HUDEP-2 (cell line): ENCODE measurements around the gene EEF1AKMT1.
A peak's percentile ranks its signal among the peaks of the same experiment; 100 is the strongest.
"Not testable (repeated sequence)": the region's sequence is repeated elsewhere in the genome, so short reads cannot be mapped to it uniquely, and the experiment has no call there.

Experiments used
- DNase-seq, 76 experiments: peaks; one replicate each; lab custom pipeline; 2025; ENCODE audit not compliant: unreplicated experiment in 76 of 76; lab: John Stamatoyannopoulos, UW

The EEF1AKMT1 gene

DNA sequence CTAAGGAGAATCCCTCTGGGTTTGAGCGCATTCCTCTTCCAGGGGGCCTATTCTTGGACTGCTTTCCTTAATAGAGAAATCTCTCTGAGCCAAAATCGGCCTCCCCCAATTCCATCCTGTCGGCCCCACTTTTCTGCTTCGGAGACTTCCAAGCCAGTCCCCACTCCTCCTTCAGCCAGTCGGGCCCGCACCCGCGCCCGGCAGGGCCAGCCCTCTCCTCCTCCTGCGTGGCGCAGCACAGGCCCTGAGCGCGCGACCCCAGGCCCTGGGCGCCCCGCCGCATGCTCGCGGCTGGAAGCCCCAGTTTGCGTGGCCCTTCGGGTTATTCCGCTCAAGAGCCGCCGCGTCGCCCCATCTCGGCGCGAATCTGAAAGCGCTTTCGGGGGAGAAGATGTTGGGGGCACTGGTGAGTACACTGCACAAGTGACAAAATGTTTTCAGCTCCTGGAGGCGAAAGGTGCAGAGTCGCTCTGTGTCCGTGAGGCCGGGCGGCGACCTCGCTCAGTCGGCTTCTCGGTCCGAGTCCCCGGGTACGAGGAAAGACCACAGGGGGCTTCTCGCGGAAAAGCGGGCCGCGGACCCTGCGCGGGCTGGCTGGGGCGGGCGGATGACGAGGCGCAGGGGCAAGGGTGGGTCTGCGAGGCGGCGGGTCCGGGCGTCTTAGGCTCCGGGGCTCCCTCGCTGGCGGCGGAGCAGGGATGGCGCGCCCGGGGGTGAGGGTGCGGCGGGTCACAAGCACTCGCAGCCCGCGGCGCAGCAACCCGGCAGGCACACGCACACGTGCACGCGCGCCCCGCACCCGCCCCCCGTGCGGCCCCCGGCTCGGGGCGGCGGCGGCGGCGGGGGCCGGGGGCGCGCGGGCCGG, 70.6 kb downstream of the EEF1AKMT1 start, which contains the start of gene IL17D:
TSS of gene IL17D (plus strand) at position 785 of the 865 bp plus-strand sequence. CDS start 303 bp downstream, outside the sequence.
- DNase-seq, result peak in 4 of 76 experiments; percentile 8 to 30 (median 18)

- DNase-seq, result peak in 1 of 76 experiments; percentile 3
These were observed 71.2 kb downstream of the EEF1AKMT1 start for GRCh38 chr13:20702530-20702914.

GRCh38 chr13:20701461-20701860, 72.3 kb downstream of the EEF1AKMT1 start:
- no peak for DNase-seq

- no peak for DNase-seq
These were observed 73.5 kb downstream of the EEF1AKMT1 start for GRCh38 chr13:20700288-20700687.

DNA sequence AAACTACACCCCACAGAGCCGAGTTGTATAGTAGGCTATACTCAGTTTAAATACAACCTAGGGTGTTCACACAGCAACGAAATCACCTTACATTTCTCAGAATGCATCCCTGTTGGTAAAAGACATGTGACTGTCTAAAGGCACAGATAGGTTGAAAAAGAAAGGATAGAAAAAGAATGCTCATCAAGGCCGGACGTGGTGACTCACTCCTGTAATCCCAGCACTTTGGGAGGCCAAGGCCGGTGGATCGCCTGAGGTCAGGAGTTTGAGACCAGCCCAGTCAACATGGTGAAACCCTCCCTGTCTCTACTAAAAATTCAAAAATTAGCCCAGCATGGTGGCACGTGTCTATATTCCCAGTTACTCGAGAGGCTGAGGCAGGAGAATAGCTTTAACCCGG, 74.0 kb downstream of the EEF1AKMT1 start:
- DNase-seq, result no peak

- DNase-seq, result no peak
These were observed 77.7 kb downstream of the EEF1AKMT1 start for GRCh38 chr13:20696073-20696472.

GRCh38 chr13:20691616-20692015, 82.1 kb downstream of the EEF1AKMT1 start:
- no peak for DNase-seq

DNA sequence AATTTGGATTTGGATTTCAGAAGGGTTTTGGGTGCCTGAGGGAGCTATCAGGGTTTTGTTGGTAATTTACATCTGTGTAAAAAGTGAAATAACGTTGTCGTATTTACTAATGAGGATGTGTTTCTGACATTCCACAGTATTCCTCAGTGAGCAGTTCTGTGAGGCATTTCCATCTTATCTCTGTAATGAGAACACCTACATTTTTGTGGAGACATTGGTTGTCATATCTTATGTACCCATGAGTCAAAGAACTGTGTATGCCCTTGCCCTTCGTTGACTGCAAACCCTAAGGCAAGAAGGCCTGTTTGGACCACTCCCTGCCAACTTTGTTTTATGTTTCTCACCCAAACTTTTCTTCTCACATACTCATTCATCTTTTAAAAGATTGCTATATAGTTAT, 84.5 kb downstream of the EEF1AKMT1 start:
- no peak for DNase-seq

DNA sequence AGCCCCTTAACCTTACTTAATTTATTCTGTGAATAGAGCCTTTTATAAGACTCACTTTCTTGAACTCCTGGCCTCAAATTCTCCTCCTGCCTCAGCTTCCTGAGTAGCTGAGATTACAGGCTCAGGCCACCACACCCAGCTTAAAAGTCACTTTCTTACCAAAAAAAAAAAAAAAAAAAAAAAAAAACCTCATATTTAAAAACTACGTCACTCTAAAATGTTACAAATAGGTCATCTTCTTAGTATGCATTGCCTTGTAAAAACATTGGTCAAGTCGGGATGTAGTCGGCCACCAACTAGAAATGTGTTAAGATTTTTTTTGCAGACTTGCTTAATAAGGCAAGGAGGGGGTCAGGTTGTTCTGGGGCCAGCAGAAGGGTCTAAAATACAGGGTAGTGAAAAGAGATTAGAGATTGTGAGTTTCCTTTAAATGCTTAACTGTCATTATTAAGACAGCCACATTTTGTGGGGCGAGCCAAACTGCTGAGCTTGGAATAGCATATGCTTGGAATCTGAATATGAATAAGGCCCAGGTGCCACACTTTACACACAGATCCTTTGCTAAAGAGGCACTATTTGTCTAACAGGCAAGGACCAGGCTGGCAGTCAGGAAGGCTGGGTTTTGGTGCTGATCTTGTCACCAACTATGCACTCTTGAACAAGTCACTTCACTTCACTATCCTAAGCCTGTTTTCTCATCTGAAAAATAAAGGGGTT, 86.7 kb downstream of the EEF1AKMT1 start:
- DNase-seq, result no peak

GRCh38 chr13:20686167-20686566, 87.6 kb downstream of the EEF1AKMT1 start:
- no peak for DNase-seq

DNA sequence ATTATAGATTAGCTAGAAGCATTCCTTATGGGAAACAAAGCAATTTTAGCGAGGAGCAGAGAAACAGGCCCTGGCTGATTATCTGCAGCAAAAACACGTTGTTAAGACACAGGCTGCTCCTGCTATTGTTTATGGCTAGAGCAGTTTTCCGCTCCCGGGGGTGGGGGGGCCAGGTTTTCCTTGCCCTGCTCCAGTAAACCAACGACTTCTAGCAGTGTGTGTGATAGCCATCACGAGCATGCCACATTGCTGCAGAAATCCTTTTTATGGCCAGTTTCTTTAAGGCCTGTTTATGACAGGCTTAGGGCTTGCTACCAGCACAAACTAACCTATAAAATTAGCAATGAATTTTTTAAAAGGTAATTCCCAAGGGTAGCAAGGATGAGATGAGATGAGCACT, 88.7 kb downstream of the EEF1AKMT1 start:
- no peak for DNase-seq

DNA sequence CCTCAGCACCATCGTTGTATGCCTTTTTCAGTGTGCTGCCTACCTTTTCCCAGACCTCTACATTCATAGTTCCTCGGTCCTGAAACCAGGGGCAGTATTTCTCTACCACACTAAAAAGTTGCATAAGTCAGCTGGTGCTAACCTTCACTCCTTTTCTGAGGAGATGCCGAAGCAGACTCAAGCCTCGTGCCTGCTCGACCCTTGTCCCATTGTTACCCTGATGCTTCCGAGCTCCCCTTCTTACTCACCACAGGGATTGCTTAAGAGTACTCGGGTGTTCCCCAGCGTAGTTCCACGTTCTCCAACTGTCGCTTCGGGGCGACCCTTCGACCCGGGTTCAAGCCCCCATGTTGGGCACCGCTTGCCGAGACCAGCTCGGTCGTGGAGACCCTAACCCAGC, 89.2 kb downstream of the EEF1AKMT1 start:
- no peak for DNase-seq

GRCh38 chr13:20684041-20684440, 89.7 kb downstream of the EEF1AKMT1 start:
- no peak for DNase-seq

GRCh38 chr13:20682061-20682460, 91.7 kb downstream of the EEF1AKMT1 start:
- DNase-seq, result no peak

- not testable (repeated sequence) for DNase-seq
These were observed 92.3 kb downstream of the EEF1AKMT1 start for GRCh38 chr13:20681481-20681880.

DNA sequence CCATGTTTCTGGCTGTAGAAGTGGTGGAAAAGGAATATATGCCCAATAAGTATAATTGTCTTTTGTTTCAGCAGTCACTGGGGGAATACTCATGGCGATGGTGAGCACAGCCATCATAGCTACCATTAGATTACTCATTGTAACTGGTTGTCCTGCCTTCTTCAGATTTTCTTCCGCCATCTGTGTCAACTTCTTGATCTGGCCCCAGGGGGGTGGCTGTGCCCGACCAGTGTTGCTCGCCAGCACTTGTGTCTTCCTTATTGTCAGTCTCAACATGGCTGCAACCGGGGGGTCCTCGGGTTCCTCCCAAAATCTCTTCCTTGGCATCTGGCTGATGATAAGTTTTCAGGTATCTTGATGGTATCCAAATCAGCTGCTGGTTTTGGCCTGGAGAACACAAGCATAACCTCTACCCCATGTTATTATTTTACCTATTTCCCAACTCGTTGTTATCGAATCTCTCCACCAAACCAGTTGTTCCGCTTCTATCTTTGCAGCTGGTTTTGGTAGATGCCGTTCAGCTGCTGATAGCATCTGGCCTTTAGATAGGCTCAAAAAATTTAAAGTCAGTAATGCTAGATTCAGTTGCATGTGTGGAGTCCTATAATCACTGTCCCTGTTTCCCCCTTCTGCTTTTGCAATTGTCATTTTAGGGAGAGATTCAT, 93.2 kb downstream of the EEF1AKMT1 start:
- DNase-seq, result no peak

DNA sequence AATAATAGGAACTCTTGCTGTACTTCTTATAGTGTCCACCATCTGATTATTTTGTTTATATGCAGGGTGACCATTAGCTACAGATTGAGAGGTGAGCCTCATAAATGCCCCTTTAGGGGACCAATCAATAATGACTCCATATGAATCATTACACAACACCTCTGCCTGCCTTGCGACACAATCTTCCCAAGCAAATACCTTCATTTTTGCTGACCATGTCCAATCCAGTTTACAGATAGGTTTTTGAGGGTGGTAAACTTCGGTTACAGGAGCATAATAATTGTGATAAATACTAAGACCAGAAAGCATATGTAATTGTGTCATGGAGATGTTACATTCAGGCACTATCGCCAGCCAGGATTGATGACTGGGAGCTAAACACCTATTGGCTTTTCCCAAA, 93.9 kb downstream of the EEF1AKMT1 start:
- DNase-seq, result no peak
